Chondrocyte (in vitro differentiated cells): ENCODE results near the gene HAND2. TPM values are rescaled to one million over a fixed set of nuclear protein-coding genes. Genes with fewer than 3 reads are reported as not detected.

ENCODE experiments used
- DNase-seq: peaks from one replicate; pipeline ENCODE4 v3.0.0; 2021; ENCODE audit warnings: mixed read lengths, low spot score
- H3K27ac Mint-ChIP-seq: one replicate; pipeline ENCODE4 v1.8.0; 2021; ENCODE audit warnings: mild to moderate bottlenecking, moderate library complexity, mixed read lengths; ENCODE audit not compliant: unreplicated experiment
- H3K27me3 Mint-ChIP-seq: 2 replicates; pipeline ENCODE4 v1.8.0; 2021; ENCODE audit warnings: low read depth, mixed read lengths
- H3K36me3 Mint-ChIP-seq: 2 replicates; pipeline ENCODE4 v1.8.0; 2021; ENCODE audit warnings: low read depth, mixed read lengths
- H3K4me1 Mint-ChIP-seq: 2 replicates; pipeline ENCODE4 v1.8.0; 2021; ENCODE audit warnings: low read depth, mild to moderate bottlenecking, mixed read lengths
- H3K4me3 Mint-ChIP-seq: one replicate; pipeline ENCODE4 v1.8.0; 2021; ENCODE audit warnings: mild to moderate bottlenecking, moderate library complexity, mixed read lengths; ENCODE audit not compliant: unreplicated experiment
- H3K9me3 Mint-ChIP-seq: 2 replicates; pipeline ENCODE4 v1.8.0; 2021; ENCODE audit warnings: low read depth, mixed read lengths
- total RNA-seq: library from RNA; stranded (reverse); gene quantifications from 3 replicates; pipeline ENCODE4 v1.2.1, GENCODE V29; 2021
- TF ChIP-seq, protein P1 (sequence below): fragments of 200-600 bp; sonication (generic); IDR thresholded peaks from 2 replicates; pipeline ENCODE4 v1.5.0; 2021; ENCODE audit warnings: antibody characterized with exemption, mild to moderate bottlenecking, moderate library complexity

Gene HAND2
- total RNA-seq, 1 donor from 2014 or later: not detected

DNA sequence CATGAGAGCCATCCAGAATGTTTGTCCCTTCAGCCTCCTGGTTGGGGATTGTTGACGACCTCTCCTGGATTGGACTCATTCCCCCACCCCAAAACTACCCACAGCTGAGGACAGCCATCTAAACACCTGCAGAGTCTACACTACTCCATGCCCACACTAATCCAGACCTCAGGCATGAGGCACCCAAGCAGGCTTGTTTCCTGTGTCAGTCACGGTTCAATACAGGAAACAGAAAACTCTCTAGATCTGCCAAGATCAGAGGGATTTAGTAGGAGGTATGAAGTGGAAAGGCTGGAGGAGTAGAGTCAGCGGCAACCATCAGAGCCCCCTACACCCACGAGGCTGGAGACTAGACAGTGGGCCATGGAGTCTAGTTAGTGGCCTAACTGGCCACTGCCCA lies 37.7 kb downstream of the HAND2 start:
- H3K36me3 Mint-ChIP-seq: no peaks in the 10 kb centered on the region
- peak overlapping the region; percentile 45 for H3K27ac Mint-ChIP-seq
- H3K4me3 Mint-ChIP-seq: no peak overlapping the region
- H3K27me3 Mint-ChIP-seq: peaks cover 13% of the 10 kb centered on the region
- TF ChIP-seq, protein P1, sequence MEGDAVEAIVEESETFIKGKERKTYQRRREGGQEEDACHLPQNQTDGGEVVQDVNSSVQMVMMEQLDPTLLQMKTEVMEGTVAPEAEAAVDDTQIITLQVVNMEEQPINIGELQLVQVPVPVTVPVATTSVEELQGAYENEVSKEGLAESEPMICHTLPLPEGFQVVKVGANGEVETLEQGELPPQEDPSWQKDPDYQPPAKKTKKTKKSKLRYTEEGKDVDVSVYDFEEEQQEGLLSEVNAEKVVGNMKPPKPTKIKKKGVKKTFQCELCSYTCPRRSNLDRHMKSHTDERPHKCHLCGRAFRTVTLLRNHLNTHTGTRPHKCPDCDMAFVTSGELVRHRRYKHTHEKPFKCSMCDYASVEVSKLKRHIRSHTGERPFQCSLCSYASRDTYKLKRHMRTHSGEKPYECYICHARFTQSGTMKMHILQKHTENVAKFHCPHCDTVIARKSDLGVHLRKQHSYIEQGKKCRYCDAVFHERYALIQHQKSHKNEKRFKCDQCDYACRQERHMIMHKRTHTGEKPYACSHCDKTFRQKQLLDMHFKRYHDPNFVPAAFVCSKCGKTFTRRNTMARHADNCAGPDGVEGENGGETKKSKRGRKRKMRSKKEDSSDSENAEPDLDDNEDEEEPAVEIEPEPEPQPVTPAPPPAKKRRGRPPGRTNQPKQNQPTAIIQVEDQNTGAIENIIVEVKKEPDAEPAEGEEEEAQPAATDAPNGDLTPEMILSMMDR: no peak
- no peak for DNase-seq
- H3K4me1 Mint-ChIP-seq: peaks cover 43% of the 10 kb centered on the region
- H3K9me3 Mint-ChIP-seq: no peaks in the 10 kb centered on the region

DNA sequence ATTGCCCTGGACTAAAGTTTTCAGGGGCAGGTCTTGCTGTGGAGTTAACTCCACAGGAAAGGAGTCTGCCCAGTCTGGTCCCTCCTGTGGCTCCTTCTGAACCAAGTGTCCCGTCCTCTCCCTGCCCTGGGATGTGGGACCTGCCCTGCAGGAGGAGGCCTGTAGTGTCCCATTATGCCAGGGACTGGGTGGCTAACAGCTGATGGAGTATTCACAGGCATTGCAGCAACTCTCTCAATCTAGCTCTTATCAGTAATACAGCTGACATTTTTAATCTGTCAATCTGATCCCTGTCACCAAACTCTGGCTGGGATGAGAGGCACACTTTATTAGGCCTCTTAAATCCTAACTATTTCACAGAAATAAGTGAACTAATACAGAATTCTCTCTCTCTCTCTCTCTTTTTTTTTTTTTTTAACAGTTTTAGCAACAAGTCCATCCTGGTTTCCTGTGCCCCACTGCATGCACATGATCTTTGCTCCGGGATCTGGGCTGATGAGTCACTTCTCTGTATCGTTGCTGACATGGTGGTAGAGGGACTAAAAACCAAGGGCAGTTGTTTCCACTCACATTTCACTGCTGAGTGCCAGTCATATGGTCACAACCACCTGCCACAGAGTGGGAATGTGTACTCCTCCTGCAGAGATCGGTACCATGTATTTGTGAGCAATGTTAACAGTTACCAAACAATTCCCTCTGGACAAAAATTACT lies 39.1 kb downstream of the HAND2 start:
- peaks cover 8% of the 10 kb centered on the region for H3K27me3 Mint-ChIP-seq
- DNase-seq: no peak

DNA sequence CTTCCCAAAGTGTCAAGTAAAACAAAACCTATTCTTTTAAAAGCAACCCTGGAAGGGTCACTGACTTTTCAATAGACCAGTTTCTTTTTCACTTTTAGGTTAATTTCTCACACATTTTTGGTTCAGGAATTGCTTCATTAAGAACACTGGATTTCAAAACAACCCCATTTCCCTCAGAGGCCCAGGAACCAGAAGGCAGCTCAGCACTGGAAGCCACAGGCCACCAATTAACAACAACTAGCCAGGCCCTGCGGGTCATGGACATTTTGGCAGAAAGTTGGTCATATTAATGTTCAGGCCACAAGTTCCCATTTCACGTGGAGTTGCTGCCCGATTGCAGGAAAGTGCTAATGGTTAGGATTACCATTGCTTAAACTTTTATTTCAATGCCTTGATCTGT lies 39.8 kb downstream of the HAND2 start:
- H3K27ac Mint-ChIP-seq: peak overlapping the region; percentile 36
- no peak for DNase-seq
- peaks cover 4% of the 10 kb centered on the region for H3K27me3 Mint-ChIP-seq
- H3K9me3 Mint-ChIP-seq: no peaks in the 10 kb centered on the region
- H3K4me3 Mint-ChIP-seq: no peak overlapping the region
- H3K4me1 Mint-ChIP-seq: peaks cover 59% of the 10 kb centered on the region
- TF ChIP-seq, protein P1: no peak
- H3K36me3 Mint-ChIP-seq: no peaks in the 10 kb centered on the region

More for the DNA sequence above, 39.1 kb downstream of the HAND2 start:
- H3K27ac Mint-ChIP-seq: peak overlapping the region; percentile 79
- peaks cover 56% of the 10 kb centered on the region for H3K4me1 Mint-ChIP-seq
- H3K36me3 Mint-ChIP-seq: no peaks in the 10 kb centered on the region
- no peak overlapping the region for H3K4me3 Mint-ChIP-seq
- H3K9me3 Mint-ChIP-seq: no peaks in the 10 kb centered on the region
- TF ChIP-seq, protein P1: no peak

DNA sequence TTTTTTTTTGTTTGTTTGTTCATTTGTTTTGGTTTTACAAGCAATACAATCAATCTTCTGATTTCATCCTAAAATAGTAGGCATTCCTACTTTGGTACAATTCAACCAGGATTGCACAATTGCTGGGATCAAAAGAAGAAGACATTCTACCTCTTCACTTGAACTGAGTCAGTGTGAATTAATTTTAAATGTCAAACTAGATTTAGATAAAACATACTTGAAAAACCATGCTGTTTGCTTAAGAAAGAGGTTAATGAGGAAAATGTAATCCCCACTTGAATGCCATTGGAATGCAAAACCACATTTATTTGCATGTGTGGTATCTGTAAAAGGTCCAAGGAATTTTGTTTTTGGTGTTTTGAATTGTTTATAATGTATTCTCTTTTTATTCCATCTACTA lies 40.5 kb downstream of the HAND2 start:
- Mint-ChIP-seq H3K9me3 (no peaks in the 10 kb centered on the region), H3K27me3 (peaks cover 1% of the 10 kb centered on the region), H3K4me3 (no peak overlapping the region), H3K36me3 (no peaks in the 10 kb centered on the region), H3K4me1 (peaks cover 57% of the 10 kb centered on the region), H3K27ac (peak overlapping the region; percentile 1)
- no peak for DNase-seq
- TF ChIP-seq, protein P1: no peak

DNA sequence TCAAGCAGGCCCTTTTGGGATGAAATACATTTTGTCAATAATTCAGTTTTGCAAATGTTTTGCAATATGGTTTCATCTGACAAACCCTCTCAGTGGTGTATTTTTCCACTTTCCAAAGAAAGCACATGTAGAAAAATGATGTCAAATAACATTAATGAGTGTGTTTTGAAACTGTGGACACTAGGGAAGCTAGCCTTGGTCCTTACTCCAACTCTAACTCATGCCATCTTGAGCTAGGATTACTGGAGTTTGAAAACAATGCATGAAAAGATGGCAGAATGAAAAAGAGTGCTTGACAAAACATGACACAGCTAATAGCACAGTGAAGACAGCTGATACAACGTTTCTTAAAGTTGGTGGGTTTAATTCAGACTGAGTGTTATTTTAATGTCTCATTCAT lies 41.4 kb downstream of the HAND2 start:
- peaks cover 49% of the 10 kb centered on the region for H3K4me1 Mint-ChIP-seq

More for the DNA sequence above, 41.4 kb downstream of the HAND2 start:
- Mint-ChIP-seq H3K27me3 (no peaks in the 10 kb centered on the region), H3K27ac (no peak overlapping the region), H3K36me3 (no peaks in the 10 kb centered on the region), H3K4me3 (no peak overlapping the region), H3K9me3 (no peaks in the 10 kb centered on the region)
- TF ChIP-seq, protein P1: no peak
- DNase-seq: no peak
